HL-60/S4 treated with phorbol 12-myristate 13-acetate at 8.2 ng/mL for 4 days and 3 days (cell line): ENCODE data around the gene CARD14.
"Not testable (repeated sequence)": the region's sequence is repeated elsewhere in the genome, so short reads cannot be mapped to it uniquely, and the experiment has no call there.

Source experiments
- in situ Hi-C: fragments of 300-500 bp; cut with MboI; formaldehyde crosslinking; loops from 2 replicates; pipeline ENCODE4 v1.15.0; 2022; ENCODE audit warnings: low sequenced_read_pairs

Gene CARD14

DNA sequence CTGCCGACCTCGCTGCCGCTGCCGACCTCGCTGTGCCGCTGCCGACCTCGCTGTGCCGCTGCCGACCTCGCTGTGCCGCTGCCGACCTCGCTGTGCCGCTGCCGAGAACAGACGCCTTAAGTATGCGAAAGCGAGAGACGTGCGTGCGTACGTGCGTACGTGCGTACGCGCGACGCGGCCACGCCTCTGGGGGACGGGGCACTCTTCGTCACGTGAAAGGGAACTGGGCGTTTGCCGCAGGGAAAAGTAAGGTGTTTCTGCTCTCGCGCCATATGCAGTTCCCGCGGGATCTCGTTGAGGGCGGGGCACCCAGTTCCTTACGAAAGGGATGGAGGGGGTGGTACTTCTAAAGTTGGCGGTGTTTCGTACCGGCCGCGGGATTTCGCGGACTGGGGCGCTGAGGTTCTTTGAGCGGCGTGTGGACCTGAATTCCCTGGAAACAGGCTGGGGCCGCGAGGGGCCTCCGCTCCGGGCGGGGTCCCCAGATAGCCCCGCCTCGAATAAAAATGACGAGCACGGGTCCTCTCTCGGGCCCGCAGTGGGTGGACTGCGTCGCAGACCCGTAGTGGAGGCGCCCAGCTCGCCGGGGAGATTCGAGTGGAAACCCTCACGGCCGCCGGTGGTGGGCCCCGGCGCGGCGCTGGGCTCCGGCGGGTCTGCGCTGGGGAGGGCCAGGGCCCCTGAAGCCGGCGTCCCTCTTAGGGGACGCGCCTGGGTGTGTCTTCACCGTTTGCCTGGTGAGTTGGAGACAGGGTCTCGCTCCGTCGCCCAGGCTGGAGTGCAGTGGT, 22.6 kb upstream of the CARD14 start, which contains the start of gene EIF4A3:
EIF4A3 (minus strand) TSS at position 94 of the 788 bp plus-strand sequence. CDS start 167 bp downstream, outside the sequence.
- in situ Hi-C loops = no loop called here

DNA sequence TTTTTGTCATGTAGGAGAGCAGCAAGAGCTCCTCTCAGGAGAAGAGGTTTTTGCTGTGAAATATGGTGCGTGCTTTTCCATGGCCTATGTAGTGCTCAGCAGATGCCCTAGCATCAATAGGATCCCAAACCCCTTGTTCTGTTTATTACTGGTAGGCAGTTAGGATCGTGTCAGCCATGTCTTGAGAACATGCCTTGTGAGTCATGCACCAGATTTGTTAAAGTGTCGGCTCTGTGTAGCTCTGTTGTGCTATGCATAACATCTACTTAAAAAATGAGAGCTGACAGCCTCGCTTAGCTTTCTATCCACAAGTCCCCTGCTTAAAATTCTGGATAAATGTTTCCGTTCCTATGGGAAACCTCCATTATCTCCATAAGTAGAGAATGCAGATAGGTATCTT, 18.5 kb upstream of the CARD14 start:
- in situ Hi-C loops = no loop called here

DNA sequence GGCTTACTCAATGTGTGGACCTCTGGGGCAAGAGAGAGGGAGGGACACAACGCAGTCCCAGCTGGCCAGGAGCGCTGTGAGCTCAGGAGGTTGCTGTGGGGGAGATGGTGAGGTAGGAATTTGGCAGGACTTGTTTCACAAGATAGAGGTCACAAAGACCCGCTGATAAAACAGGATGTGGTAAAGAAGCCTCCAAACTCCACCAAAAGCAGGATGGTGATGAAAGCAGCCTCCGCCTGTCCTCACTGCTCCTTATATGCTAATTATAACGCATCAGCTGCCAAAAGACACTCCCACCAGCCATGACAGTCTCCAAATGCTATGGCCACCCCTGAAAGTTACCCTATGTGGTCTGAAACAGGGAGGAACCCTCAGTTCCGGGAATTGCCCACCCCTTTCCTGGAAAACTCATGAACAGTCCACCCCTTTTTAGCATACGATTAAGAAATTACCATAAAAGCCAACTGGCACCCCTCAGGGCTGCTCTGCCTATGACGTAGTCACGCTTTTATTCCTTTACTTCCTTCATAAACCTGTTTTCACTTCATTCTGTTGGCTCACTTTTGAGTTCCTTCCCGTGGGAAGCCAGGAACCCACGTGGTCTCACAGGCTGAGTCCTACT, 17.6 kb upstream of the CARD14 start:
- in situ Hi-C loops = no loop called here

DNA sequence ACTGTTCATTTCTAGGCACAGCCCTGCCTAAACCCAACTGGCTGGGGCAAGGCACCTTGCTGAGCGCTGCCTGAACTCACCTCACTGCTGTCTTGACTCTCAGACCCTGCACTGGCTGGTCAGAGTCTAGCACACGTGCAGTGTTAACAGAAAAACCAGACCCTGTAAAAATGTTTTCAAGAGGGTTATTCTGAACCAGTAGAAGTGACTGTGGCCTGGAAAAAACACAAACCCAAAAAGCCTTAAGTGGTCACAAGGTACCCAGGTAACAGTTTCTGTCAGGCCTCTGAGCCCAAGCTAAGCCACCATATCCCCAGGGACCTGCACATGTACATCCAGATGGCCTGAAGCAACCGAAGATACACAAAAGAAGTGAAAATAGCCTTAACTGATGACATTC, 16.8 kb upstream of the CARD14 start:
- in situ Hi-C loops = no loop called here

DNA sequence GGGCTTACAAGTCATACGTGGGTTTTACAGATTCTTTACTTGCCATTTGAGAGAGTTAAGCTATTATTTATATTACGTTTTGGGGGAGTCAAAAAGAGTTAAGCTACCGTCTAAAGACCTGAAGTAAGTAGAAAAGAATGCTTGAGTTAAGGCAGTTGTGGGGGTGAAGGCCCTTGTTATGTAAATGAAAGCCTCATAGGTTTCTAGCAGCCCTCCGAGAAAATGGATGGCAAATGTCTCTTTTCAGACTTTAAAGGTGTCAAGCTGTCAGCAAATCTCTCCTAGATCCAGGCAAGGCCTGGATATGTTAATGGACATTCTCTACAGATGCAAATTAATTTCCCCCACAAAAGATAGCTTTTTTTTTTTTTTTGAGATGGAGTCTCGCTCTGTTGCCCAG, 15.7 kb upstream of the CARD14 start:
- in situ Hi-C loops = no loop called here

DNA sequence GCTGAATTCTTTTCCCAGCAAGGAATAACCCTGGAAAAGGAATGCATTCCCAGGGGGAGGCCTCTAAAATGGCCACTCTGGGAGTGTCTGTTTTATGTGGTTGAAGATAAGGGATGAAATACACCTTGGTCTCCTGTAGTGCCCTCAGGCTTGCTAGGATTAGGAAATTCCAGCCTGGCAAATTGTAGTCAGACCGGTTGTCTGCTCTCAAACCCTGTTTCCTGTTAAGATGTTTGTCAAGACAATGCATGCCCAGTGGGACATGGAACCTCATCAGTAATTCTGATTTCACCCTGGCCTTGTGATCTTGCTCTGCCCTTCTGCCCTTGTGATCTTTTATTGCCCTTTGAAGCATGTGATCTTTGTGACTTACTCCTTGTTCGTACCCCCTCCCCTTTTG, 14.2 kb upstream of the CARD14 start:
- in situ Hi-C loops = not testable (repeated sequence)

DNA sequence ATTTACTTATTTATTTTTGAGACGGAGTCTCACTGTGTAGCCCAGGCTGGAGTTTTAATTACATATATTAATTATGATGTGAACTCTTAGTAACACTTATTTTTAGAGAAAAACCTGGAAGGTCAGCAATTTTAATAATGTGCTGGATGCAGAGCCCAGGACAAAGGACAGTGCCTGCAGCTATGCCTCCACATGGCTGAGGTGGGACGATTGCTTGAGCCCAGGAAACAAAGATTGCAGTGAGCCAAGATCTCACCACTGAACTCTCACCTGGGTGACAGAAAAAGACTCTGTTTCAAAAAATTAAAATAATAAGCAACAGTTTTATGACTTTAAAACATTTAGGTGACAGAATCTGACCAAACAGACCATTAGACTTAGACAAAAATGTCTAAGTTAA, 11.0 kb upstream of the CARD14 start:
- in situ Hi-C loops = no loop called here

DNA sequence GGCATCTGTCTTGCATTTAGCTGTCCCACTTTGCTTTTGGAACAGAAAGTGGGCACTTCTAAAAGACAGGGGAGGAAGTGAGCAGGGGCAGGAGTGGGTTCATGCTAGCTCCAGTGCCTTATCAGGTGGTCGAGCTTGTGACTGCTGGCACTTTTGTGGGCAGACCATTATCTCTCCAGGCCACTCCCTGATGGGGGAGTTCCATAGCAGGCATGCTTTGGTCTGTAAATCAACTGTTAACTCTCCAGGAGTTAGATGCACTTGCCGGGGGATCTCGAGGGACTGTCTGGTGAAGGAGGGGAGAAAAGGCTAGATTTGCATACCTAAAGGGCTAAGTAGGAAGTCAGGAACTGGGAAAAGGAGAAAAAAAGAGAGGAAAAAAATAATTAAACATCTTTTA, 9.3 kb upstream of the CARD14 start:
- in situ Hi-C loops = no loop called here

DNA sequence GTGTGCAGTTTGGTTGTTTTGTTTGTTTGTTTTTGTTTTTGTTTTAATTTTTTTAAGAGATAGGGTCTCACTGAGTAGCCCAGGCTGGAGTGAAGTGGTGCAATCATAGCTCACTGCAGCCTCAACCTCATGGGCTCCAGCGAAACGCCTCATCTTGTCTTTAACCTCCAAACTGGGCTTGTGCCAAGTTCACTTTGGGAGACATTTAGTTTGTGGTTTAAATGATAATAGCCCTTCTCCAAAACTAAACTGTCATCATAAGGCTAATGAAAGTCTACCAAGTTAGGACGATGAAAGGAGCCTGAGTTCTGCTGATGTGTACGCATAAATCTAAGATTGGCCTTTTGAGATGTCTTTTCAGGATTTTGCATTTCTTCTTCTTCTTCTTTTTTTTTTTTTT, 6.5 kb upstream of the CARD14 start:
- in situ Hi-C loops = no loop called here

DNA sequence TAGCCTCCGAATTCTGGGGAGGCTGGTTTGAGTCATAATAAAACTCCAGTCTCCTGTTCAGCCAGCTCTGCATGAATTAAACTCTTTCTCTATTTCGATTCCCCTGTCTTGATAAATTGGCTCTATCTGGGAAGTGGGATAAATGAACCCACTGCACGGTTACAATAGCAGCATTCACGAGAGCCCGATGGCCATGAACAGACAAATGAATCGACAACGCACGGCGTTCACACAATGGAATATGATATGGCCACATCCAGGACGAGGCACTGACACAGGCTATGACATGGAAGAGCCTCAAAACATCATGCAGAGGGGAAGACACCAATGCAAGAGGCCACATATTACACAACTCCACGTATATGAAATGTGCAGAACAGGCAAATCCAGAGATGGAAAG, 5.6 kb upstream of the CARD14 start:
- in situ Hi-C loops = no loop called here

DNA sequence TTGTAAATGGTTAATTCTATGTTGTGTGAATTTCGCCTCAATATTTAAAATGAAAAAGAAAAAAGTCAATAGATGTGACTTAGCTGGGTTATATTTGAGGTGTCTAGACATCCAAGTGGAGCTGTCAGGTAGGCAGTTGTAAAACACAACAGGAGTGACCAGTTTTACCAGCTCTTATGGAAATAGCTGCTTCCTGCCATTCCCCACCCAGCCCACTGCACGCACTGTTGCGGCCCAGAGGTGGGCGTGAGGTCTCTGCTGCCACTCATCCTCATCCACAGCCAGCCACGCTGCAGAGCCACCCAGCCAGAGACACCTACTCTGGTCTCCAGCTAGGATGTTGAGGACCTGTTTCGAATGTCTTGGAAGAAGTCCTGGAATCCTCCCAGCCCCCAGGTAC, 3.4 kb upstream of the CARD14 start:
- in situ Hi-C loops = no loop called here

DNA sequence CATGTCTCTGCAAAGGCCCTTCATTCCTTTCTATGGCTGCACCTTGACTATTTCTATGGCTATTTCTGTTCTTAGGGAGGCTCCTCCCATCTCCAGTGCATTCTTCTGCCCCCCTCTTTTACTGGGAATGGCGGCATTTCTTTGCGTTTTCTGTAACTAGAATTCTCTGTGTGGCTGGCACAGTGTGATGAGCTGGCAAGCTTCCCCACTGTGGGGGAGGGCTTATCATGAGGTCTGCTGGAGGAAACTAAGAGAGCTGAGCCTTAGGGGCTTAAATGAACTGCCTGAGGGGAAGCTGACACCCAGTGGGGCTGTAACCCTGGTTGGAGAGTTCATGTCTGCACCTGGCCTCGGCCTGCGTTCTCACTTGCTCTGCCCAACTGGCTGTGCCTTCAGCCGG, 1.5 kb upstream of the CARD14 start:
- in situ Hi-C loops = no loop called here

DNA sequence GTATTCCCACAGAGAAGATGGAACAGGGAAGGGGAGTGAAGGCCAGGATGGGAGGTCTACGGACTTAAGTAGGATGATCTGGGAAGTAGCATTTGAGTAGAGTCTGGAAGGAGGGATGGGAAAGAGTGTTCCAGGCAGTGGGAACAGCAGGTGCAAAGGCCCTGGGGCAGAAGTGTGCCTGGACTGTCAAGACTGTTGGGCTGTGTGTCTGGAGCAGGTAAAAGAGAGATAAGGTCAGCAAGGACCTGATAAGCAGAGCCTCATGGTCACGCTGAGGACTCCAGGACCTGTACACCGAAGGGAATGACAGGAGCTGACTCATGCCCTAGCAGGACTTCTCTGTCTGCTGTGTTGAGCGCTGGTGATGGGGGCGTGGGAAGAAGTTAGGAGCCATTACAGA, 723 bp upstream of the CARD14 start:
- in situ Hi-C loops = no loop called here

DNA sequence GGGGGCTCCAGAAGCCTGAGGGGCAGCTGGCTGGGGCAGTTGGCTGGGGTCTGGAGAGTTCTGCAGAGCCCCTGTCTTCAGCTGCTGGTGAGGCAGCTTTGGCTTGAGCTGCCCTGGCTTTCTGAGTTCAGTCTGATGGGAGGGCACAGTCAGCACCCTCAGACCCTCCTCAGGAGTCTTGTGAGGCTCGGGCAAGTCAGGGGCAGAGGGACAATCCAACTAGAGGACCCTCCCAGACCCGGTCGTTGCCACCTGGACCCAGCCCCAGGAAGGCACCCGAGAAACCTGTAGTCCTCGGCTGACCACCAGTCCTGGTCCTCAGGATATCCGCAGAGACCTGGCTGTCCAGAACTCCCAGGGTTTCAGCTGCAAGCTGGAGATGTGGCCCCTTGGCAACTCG, 1.9 kb downstream of the CARD14 start:
- in situ Hi-C loops = no loop called here

DNA sequence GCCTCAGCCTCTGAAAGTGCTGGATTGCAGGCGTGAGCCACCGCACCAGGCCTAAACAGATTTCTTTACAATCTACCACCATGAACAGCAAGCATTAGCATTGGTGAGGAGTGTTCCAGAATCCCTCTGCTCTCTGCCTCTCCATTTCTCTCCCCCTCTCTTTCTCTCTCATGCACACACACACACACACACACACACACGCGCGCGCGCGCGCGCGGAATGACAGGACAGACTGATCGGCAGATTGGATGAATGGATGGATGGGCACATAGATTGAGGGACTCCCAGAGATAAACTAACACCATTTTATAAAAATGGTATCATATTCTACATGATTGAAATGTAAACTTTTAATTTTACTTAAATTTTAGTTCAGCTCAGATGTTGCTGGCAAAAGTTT, 3.3 kb downstream of the CARD14 start:
- in situ Hi-C loops = no loop called here

DNA sequence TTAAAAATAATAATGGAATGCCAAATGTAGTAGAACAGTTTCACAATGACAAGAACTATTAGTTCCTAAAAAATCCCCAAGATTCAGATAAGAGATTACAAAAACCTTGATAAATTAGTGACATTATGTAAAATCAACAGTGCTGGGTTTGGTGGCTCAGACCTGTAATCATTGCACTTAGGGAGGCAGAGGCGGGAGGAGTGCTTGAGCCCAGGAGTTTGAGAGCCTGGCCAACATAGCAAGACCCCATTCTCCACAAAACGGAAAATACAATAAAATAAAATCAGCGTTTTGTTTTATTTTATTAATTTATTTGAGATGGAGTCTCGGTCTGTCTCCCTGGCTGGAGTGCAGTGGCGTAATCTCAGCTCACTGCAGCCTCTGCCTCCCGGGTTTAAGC, 4.1 kb downstream of the CARD14 start:
- in situ Hi-C loops = no loop called here

DNA sequence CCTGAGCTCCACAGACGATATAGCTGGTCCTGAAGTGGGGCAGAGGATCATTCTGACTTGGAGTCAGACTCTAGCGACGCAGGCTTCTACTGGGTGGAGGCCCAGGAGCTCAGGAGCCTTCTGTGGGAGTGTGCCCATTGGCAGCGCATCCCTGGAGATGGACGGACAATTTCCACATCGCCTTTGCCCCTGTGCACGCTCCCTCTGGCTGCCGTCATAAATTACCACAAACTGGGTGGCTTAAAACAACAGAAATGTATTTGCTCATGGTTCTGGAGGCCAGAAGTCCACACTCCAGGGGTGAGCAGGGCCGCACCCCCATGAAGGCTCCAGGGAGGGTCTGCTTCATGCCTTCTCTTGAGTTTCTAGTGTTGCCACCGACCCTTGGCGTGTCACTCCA, 6.9 kb downstream of the CARD14 start:
- in situ Hi-C loops = no loop called here

DNA sequence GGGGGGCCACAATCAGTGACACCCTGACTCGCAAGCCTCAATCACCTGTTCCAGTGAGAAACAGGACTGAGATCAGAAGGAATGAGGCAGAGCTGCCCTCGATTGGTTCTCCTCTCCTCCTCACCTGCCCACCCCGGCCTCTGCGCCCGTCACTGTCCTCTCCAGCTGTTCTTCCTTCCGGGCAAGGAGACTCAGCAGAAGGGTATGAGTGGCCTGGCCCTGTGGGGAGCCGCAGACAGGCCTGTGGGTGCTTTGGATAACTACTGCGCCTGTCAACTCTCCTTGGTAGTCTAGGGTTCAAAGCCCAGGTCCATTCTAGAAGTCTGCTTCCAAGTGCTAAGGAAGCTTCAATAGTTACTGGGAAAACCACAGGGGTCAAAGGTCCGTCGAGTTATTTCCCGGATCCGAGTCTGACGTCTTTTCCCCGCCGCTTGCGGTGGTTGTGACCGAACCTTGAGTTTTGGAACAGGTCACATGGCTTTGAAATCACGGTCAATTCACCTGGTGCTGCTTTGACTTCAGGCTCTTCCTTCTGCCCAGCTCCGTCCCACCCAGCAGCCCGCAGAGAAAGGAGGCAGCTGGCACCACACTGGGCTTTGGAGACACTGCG, 8.3 kb downstream of the CARD14 start:
- in situ Hi-C loops = no loop called here

DNA sequence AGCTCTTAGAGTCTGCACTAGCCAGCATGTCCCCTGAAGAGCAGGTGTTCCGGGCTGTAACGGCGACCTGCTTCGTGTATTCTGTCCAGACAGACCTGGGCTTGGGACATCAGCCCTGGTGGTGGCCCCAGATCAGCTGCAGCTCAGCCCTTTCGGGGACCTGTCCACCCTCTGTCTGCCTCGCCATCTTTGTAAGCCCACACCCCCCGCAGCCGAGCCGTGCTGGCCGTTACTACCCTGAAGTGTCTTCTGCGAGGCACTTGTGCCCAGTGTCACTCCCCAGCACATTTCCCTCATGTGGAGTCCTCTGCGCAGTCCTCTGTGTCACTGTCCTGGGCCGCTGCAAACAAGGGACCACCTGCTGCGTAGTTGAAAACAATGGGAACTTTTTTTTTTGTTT, 10.4 kb downstream of the CARD14 start:
- in situ Hi-C loops = no loop called here

DNA sequence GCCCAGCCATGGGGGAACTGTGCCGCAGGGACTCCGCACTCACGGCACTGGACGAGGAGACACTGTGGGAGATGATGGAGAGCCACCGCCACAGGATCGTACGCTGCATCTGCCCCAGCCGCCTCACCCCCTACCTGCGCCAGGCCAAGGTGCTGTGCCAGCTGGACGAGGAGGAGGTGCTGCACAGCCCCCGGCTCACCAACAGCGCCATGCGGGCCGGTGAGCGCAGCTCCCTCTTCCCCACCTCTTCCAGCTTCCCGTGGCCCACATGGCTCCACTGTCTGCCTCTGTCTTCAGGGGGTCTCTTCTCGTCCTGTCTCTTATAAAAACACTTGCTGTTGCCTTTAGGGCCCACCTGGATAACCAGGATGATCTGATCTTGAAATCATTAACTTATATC, 11.6 kb downstream of the CARD14 start:
- in situ Hi-C loops = no loop called here

DNA sequence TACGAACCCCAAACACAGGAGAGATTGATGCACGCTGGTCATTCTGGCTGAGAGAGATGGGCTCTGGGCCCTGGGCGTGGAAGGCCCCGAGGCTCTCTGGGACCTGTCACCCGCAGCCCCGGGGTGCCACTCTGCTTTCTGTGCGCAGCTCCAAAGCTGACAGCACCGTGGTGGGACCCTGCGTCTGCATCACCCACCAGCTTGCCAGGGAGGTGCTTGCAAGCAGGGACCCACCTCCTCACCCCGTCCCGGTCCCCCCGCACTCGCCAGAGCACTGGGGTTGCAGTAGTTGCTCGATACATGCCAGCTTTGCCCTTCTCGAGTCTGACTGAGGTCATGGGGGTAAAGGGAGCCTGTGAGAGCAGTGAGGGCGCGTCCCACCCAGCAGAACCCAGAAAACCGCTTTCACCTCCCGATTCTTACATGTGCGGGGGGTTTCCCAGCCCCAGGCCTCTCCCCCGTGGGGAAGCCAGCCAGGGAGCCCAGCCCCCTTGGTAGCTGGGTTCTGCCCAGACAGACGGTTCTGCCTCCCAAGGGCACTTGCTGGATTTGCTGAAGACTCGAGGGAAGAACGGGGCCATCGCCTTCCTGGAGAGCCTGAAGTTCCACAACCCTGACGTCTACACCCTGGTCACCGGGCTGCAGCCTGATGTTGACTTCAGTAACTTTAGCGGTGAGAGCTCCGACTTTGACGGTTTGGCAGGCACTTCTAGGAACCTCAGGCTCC, 12.5 kb downstream of the CARD14 start:
- in situ Hi-C loops = no loop called here

DNA sequence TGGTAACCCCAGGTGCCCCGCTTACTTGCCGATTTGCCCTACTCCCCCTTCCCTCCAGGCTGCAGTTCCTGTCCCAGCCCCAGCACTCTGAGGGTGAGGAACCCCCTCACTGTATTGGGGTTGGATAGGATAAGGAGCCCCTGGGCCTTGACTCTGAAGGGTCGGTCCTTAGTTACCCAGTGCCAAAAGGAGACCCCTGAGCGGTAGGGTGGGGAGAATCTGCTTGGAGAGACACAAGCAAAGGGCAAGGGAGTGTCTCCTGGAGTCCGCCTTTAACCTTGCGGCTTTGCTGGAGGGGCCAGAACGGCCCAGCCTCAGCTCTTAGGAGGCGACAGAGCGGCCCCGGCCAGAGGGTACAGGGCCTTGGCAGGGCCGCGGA, 13.0 kb downstream of the CARD14 start:
- in situ Hi-C loops = no loop called here
